Stomach (tissue), 9 donors: Measurements from ENCODE around the gene NIN. TPM values are rescaled to one million over a fixed set of nuclear protein-coding genes. Genes with fewer than 3 reads are reported as not detected.

Experiments
- DNase-seq, 2 donors: peaks; one replicate each; pipeline versions ENCODE4 v3.0.0 to v3.0.0-alpha.2; 2013 to 2019
- H3K27ac ChIP-seq, 5 donors: fragments of 200-600 bp in 4 of 5; sonication (generic) in 4 of 5; one replicate each; pipeline ENCODE4 v1.5.1; 2013 to 2019; ENCODE audit warnings: mild to moderate bottlenecking in 1 of 5, moderate library complexity in 1 of 5
- H3K27me3 ChIP-seq, 3 donors: fragments of 200-600 bp; sonication (generic); one replicate each; pipeline ENCODE4 v1.5.1; 2017 to 2019; ENCODE audit warnings: mixed run types in 1 of 3
- H3K36me3 ChIP-seq, 4 donors: fragments of 200-600 bp; sonication (generic); 1 replicate in 3 of 4; 2 replicates in 1 of 4; pipeline ENCODE4 v1.5.1; 2016 to 2019
- H3K4me1 ChIP-seq, 4 donors: fragments of 200-600 bp; sonication (generic); one replicate each; pipeline ENCODE4 v1.5.1; 2016 to 2019
- H3K4me3 ChIP-seq, 4 donors: fragments of 200-600 bp; sonication (generic) in 3 of 4; one replicate each; pipeline ENCODE4 v1.5.1; 2016 to 2019; ENCODE audit warnings: mild to moderate bottlenecking in 1 of 4
- H3K9me3 ChIP-seq, 4 donors: fragments of 200-600 bp; sonication (generic); one replicate each; pipeline ENCODE4 v1.5.1; 2016 to 2019
- CTCF ChIP-seq, 7 experiments: fragments of 450-650 bp in 4 of 7; fragments of 200-600 bp in 3 of 7; sonication (generic) in 3 of 7; IDR thresholded peaks; one replicate each; pipeline ENCODE4 v1.5.1; 2016 to 2019; ENCODE audit warnings: antibody characterized with exemption in 7 of 7, control low read depth in 2 of 7, mild to moderate bottlenecking in 1 of 7
- EP300 ChIP-seq: sonication (generic); formaldehyde crosslinking; IDR thresholded peaks from one replicate; pipeline ENCODE4 v1.6.1; 2017; ENCODE audit warnings: antibody characterized with exemption
- POLR2A ChIP-seq, 4 donors: fragments of 450-650 bp; IDR thresholded peaks; one replicate each; pipeline ENCODE4 v1.6.1; 2016; ENCODE audit warnings: antibody characterized with exemption in 4 of 4, control low read depth in 2 of 4, mild to moderate bottlenecking in 1 of 4, moderate library complexity in 1 of 4
- POLR2AphosphoS5 ChIP-seq, 3 donors: sonication (generic); formaldehyde crosslinking; IDR thresholded peaks; one replicate each; pipeline ENCODE4 v1.6.1; 2016; ENCODE audit warnings: antibody characterized with exemption in 3 of 3
- WGBS, 5 donors: extraction: QIAGEN DNeasy Blood & Tissue Kit in 3 of 5; methylation state at CpG; one replicate each; pipeline versions ENCODE4 v1.1.5 to v1.1.7; 2013 to 2018; 5-methylcytosine and 5-hydroxymethylcytosine counted together
- intact Hi-C: fragments of 100-400 bp; cut with DNase I; formaldehyde crosslinking; loops from one replicate; pipeline ENCODE4 v1.15.1; 2023; ENCODE audit warnings: low total_unique reads
- polyA plus RNA-seq, 3 donors: library from polyadenylated mRNA; stranded (reverse); fragments of 200-250 nt; gene quantifications; one replicate each; pipeline ENCODE4 v1.2.3, GENCODE V29; 2013
- total RNA-seq, 5 donors: library from RNA; depleted of rRNA; stranded (reverse); fragments of >200 nt; gene quantifications; one replicate each; pipeline versions ENCODE4 v1.1.0 to v1.2.3, GENCODE V29; 2014 to 2016
- donor health status: healthy with polysubstance abuse.
- donor health status: Bipolar disorder and iron deficiency.
- donor health status: healthy.

The NIN gene
- total and polyA plus RNA-seq, 8 donors: 5.3 to 70.5 (median 20.5) TPM

GRCh38 chr14:50864237-50864636 is 33.3 kb upstream of the NIN start:
- Histone ChIP-seq H3K9me3 (no peaks in the 10 kb centered on the region), H3K36me3 (no peaks in the 10 kb centered on the region), H3K27ac (no peak overlapping the region), H3K27me3 (no peaks in the 10 kb centered on the region), H3K4me3 (no peak overlapping the region), H3K4me1 (peaks cover 4 to 13% (median 11%) of the 10 kb centered on the region in 4 donors)
- intact Hi-C loops: no loop called here
- TF ChIP-seq EP300 (no peak), CTCF (IDR thresholded peaks at IDR 0.05) (no peak), POLR2A (IDR thresholded peaks at IDR 0.05) (no peak), POLR2AphosphoS5 (IDR thresholded peaks at IDR 0.05) (no peak)
- no peak for DNase-seq

GRCh38 chr14:50862036-50862570 is 31.1 kb upstream of the NIN start:
- H3K4me3 ChIP-seq: no peak overlapping the region
- H3K36me3 ChIP-seq: no peaks in the 10 kb centered on the region
- WGBS, 5 donors: 71 to 79% (median 74%) methylated on average over 4 of the region's 4 CpGs
- peaks cover 6 to 15% (median 13%) of the 10 kb centered on the region in 4 donors for H3K4me1 ChIP-seq
- TF ChIP-seq EP300: no peak
- no peak for TF ChIP-seq POLR2AphosphoS5 (IDR thresholded peaks at IDR 0.05)
- TF ChIP-seq POLR2A (IDR thresholded peaks at IDR 0.05): no peak
- no peak for TF ChIP-seq CTCF (IDR thresholded peaks at IDR 0.05)
- H3K27ac ChIP-seq: no peak overlapping the region
- H3K9me3 ChIP-seq: no peaks in the 10 kb centered on the region
- no peak for DNase-seq
- H3K27me3 ChIP-seq: no peaks in the 10 kb centered on the region
- intact Hi-C loops: no loop called here

- Histone ChIP-seq H3K27me3 (no peaks in the 10 kb centered on the region), H3K27ac (peak overlapping the region in 4 of 5 donors; percentile 55 to 77 (median 62)), H3K9me3 (no peaks in the 10 kb centered on the region), H3K4me3 (peak overlapping the region; percentile 52 to 58 (median 54)), H3K4me1 (peaks cover 6 to 15% (median 13%) of the 10 kb centered on the region in 4 donors), H3K36me3 (no peaks in the 10 kb centered on the region)
- peak in 4 of 7 experiments; percentile 46 to 77 (median 74) for TF ChIP-seq CTCF (IDR thresholded peaks at IDR 0.05)
- TF ChIP-seq EP300: no peak
- 1 to 6% (median 1%) methylated on average over 6 of the region's 6 CpGs for WGBS, 5 donors
- intact Hi-C loops: no loop called here
- DNase-seq: peak; percentile 85 to 94
Measured at GRCh38 chr14:50860478-50861086, 29.6 kb upstream of the NIN start.

- 8 to 38% (median 20%) methylated on average over 1 of the region's 1 CpG for WGBS, 5 donors
- Histone ChIP-seq H3K27me3 (no peaks in the 10 kb centered on the region), H3K9me3 (no peaks in the 10 kb centered on the region), H3K36me3 (no peaks in the 10 kb centered on the region), H3K27ac (peak overlapping the region in 3 of 5 donors; percentile 20 to 77 (median 55)), H3K4me3 (peak overlapping the region; percentile 52 to 58 (median 54)), H3K4me1 (peaks cover 6 to 15% (median 13%) of the 10 kb centered on the region in 4 donors)
- TF ChIP-seq EP300: no peak
- TF ChIP-seq POLR2A (IDR thresholded peaks at IDR 0.05): no peak
- no peak for TF ChIP-seq POLR2AphosphoS5 (IDR thresholded peaks at IDR 0.05)
- no peak for TF ChIP-seq CTCF (IDR thresholded peaks at IDR 0.05)
- DNase-seq: no peak
- intact Hi-C loops: no loop called here
Measured at GRCh38 chr14:50859296-50859624, 28.3 kb upstream of the NIN start.
